D721Med (cell line): ENCODE measurements around the gene NEDD4L.

Experiments used
- DNase-seq: peaks from one replicate; pipeline ENCODE4 v3.0.0; 2011; ENCODE audit warnings: low spot score; ENCODE audit not compliant: insufficient read length
- FAIRE-seq: peaks from 2 replicates; lab custom pipeline; 2011; peaks lifted over from hg19 to GRCh38; lab: Jason Lieb, UNC
- TF ChIP-seq, protein P1 (sequence below): IDR thresholded peaks from 2 replicates; pipeline ENCODE4 v1.5.1; 2012; ENCODE audit warnings: mild to moderate bottlenecking, control low read depth; ENCODE audit not compliant: insufficient read depth; ENCODE audit errors: missing control alignments

The NEDD4L gene

DNA sequence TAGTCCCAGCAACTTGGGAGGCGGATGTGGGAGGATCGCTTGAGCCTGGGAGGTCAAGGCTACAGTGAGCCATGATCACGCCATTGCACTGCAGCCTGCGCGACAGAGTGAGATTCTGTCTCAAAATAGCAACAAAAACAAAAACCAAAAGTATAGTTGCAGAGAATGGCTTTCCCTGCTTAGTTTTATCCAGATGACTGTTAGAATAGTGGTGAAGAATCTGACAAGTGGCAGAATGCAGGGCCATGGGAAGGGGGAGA is 53.8 kb downstream of the NEDD4L start:
- FAIRE-seq (no peak), DNase-seq (no peak)
- TF ChIP-seq, protein P1, sequence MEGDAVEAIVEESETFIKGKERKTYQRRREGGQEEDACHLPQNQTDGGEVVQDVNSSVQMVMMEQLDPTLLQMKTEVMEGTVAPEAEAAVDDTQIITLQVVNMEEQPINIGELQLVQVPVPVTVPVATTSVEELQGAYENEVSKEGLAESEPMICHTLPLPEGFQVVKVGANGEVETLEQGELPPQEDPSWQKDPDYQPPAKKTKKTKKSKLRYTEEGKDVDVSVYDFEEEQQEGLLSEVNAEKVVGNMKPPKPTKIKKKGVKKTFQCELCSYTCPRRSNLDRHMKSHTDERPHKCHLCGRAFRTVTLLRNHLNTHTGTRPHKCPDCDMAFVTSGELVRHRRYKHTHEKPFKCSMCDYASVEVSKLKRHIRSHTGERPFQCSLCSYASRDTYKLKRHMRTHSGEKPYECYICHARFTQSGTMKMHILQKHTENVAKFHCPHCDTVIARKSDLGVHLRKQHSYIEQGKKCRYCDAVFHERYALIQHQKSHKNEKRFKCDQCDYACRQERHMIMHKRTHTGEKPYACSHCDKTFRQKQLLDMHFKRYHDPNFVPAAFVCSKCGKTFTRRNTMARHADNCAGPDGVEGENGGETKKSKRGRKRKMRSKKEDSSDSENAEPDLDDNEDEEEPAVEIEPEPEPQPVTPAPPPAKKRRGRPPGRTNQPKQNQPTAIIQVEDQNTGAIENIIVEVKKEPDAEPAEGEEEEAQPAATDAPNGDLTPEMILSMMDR: no peak

DNA sequence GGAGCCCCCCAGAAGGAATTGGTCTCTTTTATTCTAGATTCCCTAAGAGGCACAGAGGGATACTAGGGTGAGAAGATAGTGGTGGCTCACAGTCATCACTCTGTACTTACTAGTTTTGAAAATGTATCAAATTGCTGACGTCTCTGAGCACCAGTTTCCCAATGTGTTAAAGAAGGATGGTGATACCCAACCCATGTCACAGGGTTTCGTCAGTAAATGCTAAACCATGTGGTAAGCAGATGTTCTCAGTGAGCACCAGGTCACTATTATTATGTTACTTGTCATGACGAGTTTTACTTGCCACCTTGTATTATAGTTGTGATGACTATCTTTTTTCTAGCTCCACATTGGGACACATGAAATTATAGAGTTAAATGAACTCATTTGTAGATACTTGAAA is 54.7 kb downstream of the NEDD4L start:
- peak; percentile 99 for FAIRE-seq
- TF ChIP-seq, protein P1: no peak
- no peak for DNase-seq

DNA sequence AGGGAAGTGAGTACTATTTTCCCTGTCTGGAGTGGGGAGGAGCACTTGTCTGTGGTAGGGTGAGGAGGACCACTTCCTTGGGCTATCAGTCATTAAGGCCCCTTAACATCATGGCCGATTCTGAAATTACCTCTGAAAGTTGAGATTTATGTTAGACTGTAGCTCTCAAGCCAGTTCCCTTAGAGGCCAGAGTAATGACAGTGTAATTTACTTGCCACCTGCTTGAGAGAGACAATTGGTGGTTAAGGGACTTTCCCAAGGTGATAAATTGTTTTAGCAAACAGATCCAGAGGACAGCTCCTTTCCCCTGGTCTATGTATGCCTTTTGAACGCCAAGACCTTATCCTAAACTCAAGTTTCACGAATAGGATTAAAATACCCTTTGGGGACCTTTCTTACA is 56.1 kb downstream of the NEDD4L start:
- TF ChIP-seq, protein P1: no peak
- DNase-seq (no peak), FAIRE-seq (no peak)

GRCh38 chr18:58101291-58101794 is 57.3 kb downstream of the NEDD4L start:
- TF ChIP-seq, protein P1: no peak
- FAIRE-seq (no peak), DNase-seq (no peak)

DNA sequence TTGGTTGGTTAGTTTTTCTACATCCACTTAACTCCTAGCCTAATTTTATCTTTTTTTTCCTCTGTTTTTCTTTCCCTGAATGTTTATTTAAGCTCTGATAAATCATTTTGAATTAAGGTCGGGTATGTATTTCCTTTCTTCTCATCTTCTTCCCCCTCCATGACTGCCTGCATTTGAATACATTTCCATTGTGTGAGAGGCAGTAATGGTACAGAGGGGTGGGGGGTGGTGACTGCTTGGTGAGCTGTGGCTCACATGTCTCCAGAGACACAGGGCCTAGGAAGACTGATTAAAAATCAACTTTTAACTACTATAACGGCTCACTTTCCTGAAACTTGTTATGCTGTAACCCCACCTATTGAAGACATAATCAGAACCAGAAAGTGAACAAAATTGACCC is 58.0 kb downstream of the NEDD4L start:
- TF ChIP-seq, protein P1: no peak
- DNase-seq (no peak), FAIRE-seq (no peak)

DNA sequence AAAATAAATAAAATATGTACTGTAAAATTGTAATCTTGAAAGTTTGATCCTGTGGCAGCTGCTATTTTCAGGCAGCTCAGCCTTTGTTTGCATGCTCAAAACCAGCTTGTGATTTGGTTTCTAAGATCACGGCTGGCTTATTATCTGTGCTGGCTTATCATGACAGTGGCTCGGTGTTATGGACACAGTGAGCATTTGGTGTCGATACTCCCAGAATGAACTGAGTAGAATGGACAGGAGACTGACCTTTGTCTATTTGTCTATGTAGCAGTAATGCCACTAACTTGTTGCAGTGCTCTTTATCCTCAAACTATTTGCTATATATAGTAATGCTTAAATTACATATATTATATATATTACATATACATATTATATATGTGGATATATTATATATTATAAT is 58.8 kb downstream of the NEDD4L start:
- DNase-seq: no peak
- TF ChIP-seq, protein P1: no peak
- no peak for FAIRE-seq

DNA sequence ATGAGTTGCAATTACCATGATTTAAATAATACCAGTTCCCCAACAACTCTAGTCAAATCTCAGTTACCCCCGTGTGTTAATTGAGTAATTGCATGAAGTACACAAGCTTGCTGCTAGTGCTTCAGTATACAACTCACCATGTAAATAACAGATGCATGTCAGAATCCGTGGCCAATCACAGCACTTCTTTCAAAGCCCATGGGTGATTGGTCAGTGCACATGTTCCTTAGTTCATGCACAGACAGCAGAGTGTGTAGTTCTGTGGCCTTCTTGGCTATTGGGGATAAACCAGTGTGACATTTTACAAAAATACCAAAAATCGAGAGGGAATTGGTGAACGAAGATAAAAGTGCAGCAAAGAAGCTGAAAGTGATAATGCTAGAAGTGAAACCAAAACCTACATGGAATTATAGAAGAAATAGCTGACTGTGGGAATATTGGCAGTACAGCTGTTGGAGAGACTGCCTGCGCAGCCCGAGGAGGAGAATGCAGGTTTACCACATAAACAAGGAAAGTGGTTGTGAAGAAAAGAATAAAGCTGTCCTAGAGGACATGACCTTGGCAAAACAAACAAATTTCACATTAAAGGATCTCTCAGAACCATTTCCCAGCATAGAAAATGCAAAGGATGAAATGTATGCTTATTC is 59.4 kb downstream of the NEDD4L start:
- DNase-seq (no peak), FAIRE-seq (peak; percentile 100)
- TF ChIP-seq, protein P1: no peak
